ENCODE measurements around the gene PRKAR1B.

DNA sequence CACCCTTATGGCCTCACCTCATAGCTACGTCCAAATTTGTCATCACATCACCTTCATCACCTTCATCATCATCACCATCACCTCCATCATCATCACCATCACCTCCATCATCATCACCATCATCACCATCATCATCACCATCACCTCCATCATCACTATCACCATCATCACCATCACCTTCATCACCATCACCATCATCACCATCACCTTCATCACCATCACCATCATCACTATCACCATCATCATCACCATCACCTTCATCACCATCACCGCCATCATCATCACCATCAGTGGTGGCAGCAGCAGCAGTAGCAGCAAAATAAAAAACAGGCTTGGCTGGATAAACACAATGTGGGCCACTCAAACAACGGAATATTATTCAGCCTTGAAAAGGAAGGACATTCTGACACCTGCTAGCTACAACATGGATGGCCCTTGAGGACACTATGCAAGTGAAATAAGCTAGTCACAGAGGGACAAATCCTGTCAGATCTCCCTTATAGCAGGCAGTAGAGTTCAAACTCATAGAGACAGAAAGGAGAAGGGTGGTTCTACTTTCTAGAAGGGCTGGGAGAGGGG lies 159.7 kb downstream of the PRKAR1B start:
- TF ChIP-seq, protein P1, sequence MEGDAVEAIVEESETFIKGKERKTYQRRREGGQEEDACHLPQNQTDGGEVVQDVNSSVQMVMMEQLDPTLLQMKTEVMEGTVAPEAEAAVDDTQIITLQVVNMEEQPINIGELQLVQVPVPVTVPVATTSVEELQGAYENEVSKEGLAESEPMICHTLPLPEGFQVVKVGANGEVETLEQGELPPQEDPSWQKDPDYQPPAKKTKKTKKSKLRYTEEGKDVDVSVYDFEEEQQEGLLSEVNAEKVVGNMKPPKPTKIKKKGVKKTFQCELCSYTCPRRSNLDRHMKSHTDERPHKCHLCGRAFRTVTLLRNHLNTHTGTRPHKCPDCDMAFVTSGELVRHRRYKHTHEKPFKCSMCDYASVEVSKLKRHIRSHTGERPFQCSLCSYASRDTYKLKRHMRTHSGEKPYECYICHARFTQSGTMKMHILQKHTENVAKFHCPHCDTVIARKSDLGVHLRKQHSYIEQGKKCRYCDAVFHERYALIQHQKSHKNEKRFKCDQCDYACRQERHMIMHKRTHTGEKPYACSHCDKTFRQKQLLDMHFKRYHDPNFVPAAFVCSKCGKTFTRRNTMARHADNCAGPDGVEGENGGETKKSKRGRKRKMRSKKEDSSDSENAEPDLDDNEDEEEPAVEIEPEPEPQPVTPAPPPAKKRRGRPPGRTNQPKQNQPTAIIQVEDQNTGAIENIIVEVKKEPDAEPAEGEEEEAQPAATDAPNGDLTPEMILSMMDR (IDR thresholded peaks at IDR 0.05), result no peak
- TF ChIP-seq EZH2phosphoT487 (IDR thresholded peaks at IDR 0.05), result no peak
